ENCODE measurements around the gene PRKCSH.

The PRKCSH gene

GRCh38 chr19:11480715-11481533 is 45.5 kb downstream of the PRKCSH start, which contains the start of gene ELAVL3:
Gene ELAVL3, minus strand, starts transcription at chr19:11481046. Its CDS starts 438 bp downstream, at chr19:11480608.
- H3K4me3 ChIP-seq (ENCODE audit: low read length), result no peak within 1 kb of the TSS
- H3K27me3 ChIP-seq (replicated peaks; ENCODE audit: control insufficient read depth, insufficient read depth, low read length), result peaks cover 17% of the 10 kb centered on the region
- DNase-seq (ENCODE audit: low read depth), result no peak

GRCh38 chr19:11481534-11482383 is 46.3 kb downstream of the PRKCSH start:
- Histone ChIP-seq H3K9ac (ENCODE audit: low read length) (no peak overlapping the region), H3K4me1 (ENCODE audit: control insufficient read depth, insufficient read depth, low read length) (peaks cover 7% of the 10 kb centered on the region), H3K9me3 (ENCODE audit: control insufficient read depth, low read length) (no peaks in the 10 kb centered on the region), H3K36me3 (ENCODE audit: control insufficient read depth, insufficient read depth, low read length, severe bottlenecking) (no peaks in the 10 kb centered on the region), H3K4me3 (ENCODE audit: low read length) (peak overlapping the region; percentile 63), H3K27me3 (replicated peaks; ENCODE audit: control insufficient read depth, insufficient read depth, low read length) (peaks cover 15% of the 10 kb centered on the region)
- DNase-seq (ENCODE audit: low read depth), result peak; percentile 74

More at GRCh38 chr19:11480715-11481533, 45.5 kb downstream of the PRKCSH start, which contains the start of gene ELAVL3:
- no peaks in the 10 kb centered on the region for H3K36me3 ChIP-seq (ENCODE audit: control insufficient read depth, insufficient read depth, low read length, severe bottlenecking)
- peaks cover 7% of the 10 kb centered on the region for H3K4me1 ChIP-seq (ENCODE audit: control insufficient read depth, insufficient read depth, low read length)
- H3K9ac ChIP-seq (ENCODE audit: low read length), result no peak within 1 kb of the TSS
- no peaks in the 10 kb centered on the region for H3K9me3 ChIP-seq (ENCODE audit: control insufficient read depth, low read length)

- Histone ChIP-seq H3K4me3 (ENCODE audit: low read length) (peak overlapping the region; percentile 63), H3K36me3 (ENCODE audit: control insufficient read depth, insufficient read depth, low read length, severe bottlenecking) (no peaks in the 10 kb centered on the region), H3K27me3 (replicated peaks; ENCODE audit: control insufficient read depth, insufficient read depth, low read length) (peaks cover 15% of the 10 kb centered on the region), H3K9ac (ENCODE audit: low read length) (no peak overlapping the region), H3K9me3 (ENCODE audit: control insufficient read depth, low read length) (no peaks in the 10 kb centered on the region), H3K4me1 (ENCODE audit: control insufficient read depth, insufficient read depth, low read length) (peaks cover 7% of the 10 kb centered on the region)
- peak; percentile 91 for DNase-seq (ENCODE audit: low read depth)
These were observed 47.1 kb downstream of the PRKCSH start for GRCh38 chr19:11482384-11483050.

GRCh38 chr19:11483366-11484111 is 48.1 kb downstream of the PRKCSH start:
- Histone ChIP-seq H3K36me3 (ENCODE audit: control insufficient read depth, insufficient read depth, low read length, severe bottlenecking) (no peaks in the 10 kb centered on the region), H3K4me3 (ENCODE audit: low read length) (no peak overlapping the region), H3K9ac (ENCODE audit: low read length) (no peak overlapping the region), H3K9me3 (ENCODE audit: control insufficient read depth, low read length) (no peaks in the 10 kb centered on the region), H3K4me1 (ENCODE audit: control insufficient read depth, insufficient read depth, low read length) (peaks cover 7% of the 10 kb centered on the region), H3K27me3 (replicated peaks; ENCODE audit: control insufficient read depth, insufficient read depth, low read length) (peaks cover 14% of the 10 kb centered on the region)
- no peak for DNase-seq (ENCODE audit: low read depth)

- no peak overlapping the region for H3K4me3 ChIP-seq (ENCODE audit: low read length)
- peaks cover 7% of the 10 kb centered on the region for H3K4me1 ChIP-seq (ENCODE audit: control insufficient read depth, insufficient read depth, low read length)
- H3K9me3 ChIP-seq (ENCODE audit: control insufficient read depth, low read length), result no peaks in the 10 kb centered on the region
These were observed 49.9 kb downstream of the PRKCSH start for GRCh38 chr19:11485245-11485837.

GRCh38 chr19:11486661-11487503 is 51.4 kb downstream of the PRKCSH start:
- DNase-seq (ENCODE audit: low read depth), result no peak
- H3K36me3 ChIP-seq (ENCODE audit: control insufficient read depth, insufficient read depth, low read length, severe bottlenecking), result no peaks in the 10 kb centered on the region
- no peak overlapping the region for H3K4me3 ChIP-seq (ENCODE audit: low read length)
- peaks cover 7% of the 10 kb centered on the region for H3K4me1 ChIP-seq (ENCODE audit: control insufficient read depth, insufficient read depth, low read length)
- H3K9me3 ChIP-seq (ENCODE audit: control insufficient read depth, low read length), result no peaks in the 10 kb centered on the region
- H3K9ac ChIP-seq (ENCODE audit: low read length), result no peak overlapping the region
- no peaks in the 10 kb centered on the region for H3K27me3 ChIP-seq (replicated peaks; ENCODE audit: control insufficient read depth, insufficient read depth, low read length)

More at GRCh38 chr19:11485245-11485837, 49.9 kb downstream of the PRKCSH start:
- DNase-seq (ENCODE audit: low read depth), result no peak
- Histone ChIP-seq H3K9ac (ENCODE audit: low read length) (no peak overlapping the region), H3K27me3 (replicated peaks; ENCODE audit: control insufficient read depth, insufficient read depth, low read length) (peaks cover 7% of the 10 kb centered on the region), H3K36me3 (ENCODE audit: control insufficient read depth, insufficient read depth, low read length, severe bottlenecking) (no peaks in the 10 kb centered on the region)

GRCh38 chr19:11489378-11489777 is 53.9 kb downstream of the PRKCSH start:
- DNase-seq (ENCODE audit: low read depth), result no peak
- Histone ChIP-seq H3K9ac (ENCODE audit: low read length) (no peak overlapping the region), H3K36me3 (ENCODE audit: control insufficient read depth, insufficient read depth, low read length, severe bottlenecking) (no peaks in the 10 kb centered on the region), H3K4me3 (ENCODE audit: low read length) (no peak overlapping the region), H3K27me3 (replicated peaks; ENCODE audit: control insufficient read depth, insufficient read depth, low read length) (no peaks in the 10 kb centered on the region), H3K9me3 (ENCODE audit: control insufficient read depth, low read length) (no peaks in the 10 kb centered on the region), H3K4me1 (ENCODE audit: control insufficient read depth, insufficient read depth, low read length) (no peaks in the 10 kb centered on the region)

GRCh38 chr19:11494634-11495285 is 59.3 kb downstream of the PRKCSH start:
- no peak overlapping the region for H3K4me3 ChIP-seq (ENCODE audit: low read length)
- no peaks in the 10 kb centered on the region for H3K9me3 ChIP-seq (ENCODE audit: control insufficient read depth, low read length)
- no peaks in the 10 kb centered on the region for H3K27me3 ChIP-seq (replicated peaks; ENCODE audit: control insufficient read depth, insufficient read depth, low read length)
- H3K36me3 ChIP-seq (ENCODE audit: control insufficient read depth, insufficient read depth, low read length, severe bottlenecking), result no peaks in the 10 kb centered on the region
- no peak overlapping the region for H3K9ac ChIP-seq (ENCODE audit: low read length)
- DNase-seq (ENCODE audit: low read depth), result no peak
- H3K4me1 ChIP-seq (ENCODE audit: control insufficient read depth, insufficient read depth, low read length), result peaks cover 3% of the 10 kb centered on the region

GRCh38 chr19:11495481-11495880 is 60.0 kb downstream of the PRKCSH start:
- H3K4me1 ChIP-seq (ENCODE audit: control insufficient read depth, insufficient read depth, low read length), result peaks cover 3% of the 10 kb centered on the region
- DNase-seq (ENCODE audit: low read depth), result no peak
- H3K9me3 ChIP-seq (ENCODE audit: control insufficient read depth, low read length), result no peaks in the 10 kb centered on the region
- no peak overlapping the region for H3K9ac ChIP-seq (ENCODE audit: low read length)
- H3K27me3 ChIP-seq (replicated peaks; ENCODE audit: control insufficient read depth, insufficient read depth, low read length), result no peaks in the 10 kb centered on the region
- H3K4me3 ChIP-seq (ENCODE audit: low read length), result no peak overlapping the region
- H3K36me3 ChIP-seq (ENCODE audit: control insufficient read depth, insufficient read depth, low read length, severe bottlenecking), result no peaks in the 10 kb centered on the region

All from adipocyte (in vitro differentiated cells).